Hepatic stellate cell (primary cell): ENCODE results near the gene MBNL2.
"Not testable (repeated sequence)": the region's sequence is repeated elsewhere in the genome, so short reads cannot be mapped to it uniquely, and the experiment has no call there.

ENCODE experiments used
- DNase-seq: peaks from one replicate; pipeline ENCODE4 v3.0.0; 2011; ENCODE audit warnings: low spot score

MBNL2 gene

DNA sequence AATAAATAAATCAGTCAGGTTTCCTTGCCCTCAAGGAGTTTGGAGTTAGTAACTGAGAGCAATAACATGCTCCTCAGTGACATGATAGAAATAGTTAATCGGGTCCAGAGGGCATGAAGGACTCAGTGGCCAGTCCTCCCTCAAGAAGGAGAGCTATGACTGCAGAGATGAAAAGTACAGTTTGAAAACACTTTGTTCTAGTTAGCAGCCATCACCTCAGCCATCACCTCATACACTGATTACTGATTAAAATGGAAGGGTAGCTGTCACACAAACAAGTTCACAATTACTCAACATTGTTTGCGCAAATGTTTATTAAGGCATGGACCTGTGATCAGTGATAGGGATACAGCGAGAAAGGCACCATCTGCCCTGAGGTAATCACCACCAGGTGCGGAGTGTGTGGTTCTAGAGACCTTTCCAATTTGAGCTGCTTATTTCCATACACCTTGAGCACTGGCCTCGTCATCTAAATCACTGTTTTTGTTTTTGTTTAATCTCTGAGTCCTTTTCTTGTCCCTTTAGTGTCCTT lies 126.5 kb downstream of the MBNL2 start:
- DNase-seq: no peak

DNA sequence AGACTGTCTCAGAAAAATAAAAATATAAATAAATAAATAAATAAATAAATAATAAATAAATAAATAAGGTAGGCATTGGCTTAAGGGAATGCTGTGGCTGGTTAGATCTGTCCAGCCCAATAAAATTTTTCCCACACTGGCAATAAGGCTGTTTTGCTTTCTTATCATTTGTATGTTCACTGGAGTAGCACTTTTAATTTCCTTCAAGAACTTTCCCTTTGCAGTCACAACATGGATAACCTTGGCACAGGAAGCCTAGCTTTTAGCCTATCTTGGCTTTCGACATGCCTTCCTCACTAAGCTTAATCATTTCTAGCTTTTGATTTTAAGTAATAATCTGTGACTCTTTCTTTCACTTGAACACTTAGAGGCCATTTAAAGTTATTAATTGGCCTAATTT lies 129.9 kb downstream of the MBNL2 start:
- not testable (repeated sequence) for DNase-seq

DNA sequence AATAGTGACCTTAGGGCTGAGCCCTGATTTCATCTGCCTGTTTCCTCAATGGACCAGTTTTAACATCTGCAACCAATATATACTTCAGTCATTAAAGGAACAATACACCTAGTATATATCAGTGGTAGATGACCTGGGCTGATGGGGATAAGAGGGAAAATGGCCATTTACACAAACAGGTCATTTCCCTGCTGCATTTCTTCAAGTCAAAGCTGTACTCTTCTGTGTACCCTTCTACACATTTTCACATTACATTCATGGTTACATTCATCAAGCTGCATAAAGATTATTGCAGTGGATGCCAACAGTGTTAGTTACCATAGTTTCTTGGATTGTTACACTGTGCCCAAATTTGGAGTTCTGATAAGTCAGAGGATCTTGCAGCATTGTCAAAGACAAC lies 130.7 kb downstream of the MBNL2 start:
- no peak for DNase-seq

DNA sequence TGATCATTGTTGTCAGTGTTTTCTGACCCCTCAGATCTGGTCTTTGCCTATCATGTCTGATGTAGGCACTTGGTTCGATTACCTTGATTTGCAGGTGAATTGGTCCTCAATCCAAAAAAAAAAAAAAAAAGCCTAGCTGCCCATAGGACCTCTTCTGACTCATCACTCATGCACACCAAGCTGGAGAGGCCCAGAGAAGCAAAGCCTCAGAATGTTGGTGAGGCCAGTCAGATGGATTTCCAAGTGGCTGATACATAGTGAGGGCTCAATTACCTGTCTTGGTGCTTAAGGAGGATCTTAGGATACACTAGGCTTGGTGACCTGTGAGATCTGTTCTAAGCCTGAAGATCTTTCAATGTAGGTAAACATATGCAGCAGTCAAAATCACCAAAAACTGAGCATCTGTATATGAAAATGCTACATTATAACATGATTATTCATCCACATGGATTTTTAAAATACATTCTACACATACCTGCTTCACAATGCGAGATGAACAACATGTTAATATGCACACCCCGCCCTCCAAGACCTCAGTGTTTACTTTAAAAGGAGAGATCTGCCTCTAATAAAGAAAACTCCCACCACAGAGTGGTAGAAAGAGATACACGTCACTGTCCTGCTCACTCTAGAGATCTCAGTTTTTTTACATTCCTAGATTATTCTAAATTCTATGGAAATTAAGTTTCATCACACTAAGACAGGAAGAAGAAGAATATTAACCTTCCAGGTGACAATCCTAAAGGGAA lies 132.0 kb downstream of the MBNL2 start:
- peak; percentile 24 for DNase-seq

DNA sequence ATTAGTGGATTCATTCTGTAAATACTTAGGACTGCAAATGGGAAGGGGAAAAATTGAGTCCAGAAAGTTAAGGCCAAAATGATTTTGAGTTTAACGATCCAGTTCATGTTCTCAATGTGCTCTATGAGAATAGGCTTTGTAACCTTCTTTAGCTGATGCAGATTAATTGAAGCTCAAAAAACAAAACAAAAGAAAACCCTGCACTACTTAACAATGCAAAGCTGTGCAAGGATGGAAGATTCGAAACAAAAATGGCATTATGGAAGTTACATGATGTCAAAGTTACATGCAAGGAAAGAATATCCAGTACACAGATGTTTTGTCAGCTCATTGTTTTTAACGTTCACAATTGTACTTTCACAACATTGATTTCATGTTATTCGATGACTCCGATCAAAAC lies 132.7 kb downstream of the MBNL2 start:
- DNase-seq: no peak

DNA sequence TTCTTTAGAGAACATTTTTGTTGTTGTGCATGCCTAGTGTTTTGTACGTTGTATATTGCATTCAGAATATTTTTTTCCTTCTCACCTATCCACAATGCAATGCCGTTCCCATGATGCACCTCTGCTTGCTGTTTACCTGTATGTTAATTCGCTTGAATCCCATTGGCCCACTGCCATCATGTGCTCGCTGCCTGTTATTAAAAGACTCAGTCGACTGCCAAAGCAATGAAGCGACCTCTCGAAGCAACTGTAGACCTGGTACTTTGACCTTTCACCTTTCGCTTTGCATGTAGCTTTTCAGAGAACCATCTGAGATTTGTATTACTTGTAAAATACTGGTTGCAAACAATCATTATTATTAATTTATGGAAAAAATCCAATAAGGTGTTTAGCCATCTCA lies 134.5 kb downstream of the MBNL2 start:
- no peak for DNase-seq

DNA sequence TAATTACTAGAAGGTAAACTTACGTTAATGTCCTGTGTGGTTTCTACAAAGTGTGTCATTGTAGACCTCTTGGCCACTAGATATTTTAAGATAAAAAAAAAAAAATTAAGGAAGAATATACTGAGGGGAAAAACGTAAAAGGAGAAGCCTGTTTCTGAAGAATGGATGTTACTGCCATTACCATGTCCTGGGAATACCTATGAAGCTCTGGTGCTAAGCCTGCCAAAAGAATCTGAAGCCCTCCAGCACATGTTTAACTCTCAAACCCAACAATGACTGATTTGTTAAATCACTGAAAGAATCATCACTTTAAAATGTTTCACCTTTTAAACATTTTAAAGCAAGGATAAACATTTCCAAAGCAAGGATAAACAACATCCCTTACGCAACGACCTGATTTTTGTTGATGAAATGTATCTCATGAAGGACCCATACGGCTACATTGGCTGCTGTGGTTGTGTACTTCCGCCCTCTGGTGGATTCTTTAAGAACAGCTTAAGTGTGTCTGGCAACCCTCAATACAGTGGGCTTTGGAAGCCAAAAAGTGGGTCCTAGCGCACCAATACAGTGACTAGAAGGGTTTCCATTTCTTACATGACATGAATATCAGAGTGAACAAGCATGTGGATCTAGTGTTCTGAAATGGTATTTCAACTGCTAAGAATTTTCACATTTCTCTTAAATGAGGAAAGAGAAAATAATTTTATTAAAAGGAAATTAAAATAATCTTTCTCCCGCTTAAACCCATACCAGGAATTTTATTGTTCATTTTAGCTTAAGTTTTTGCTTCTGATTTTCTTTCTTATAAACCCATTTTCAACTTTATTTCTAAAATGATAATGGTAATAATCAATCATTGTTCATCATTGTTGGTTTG lies 137.3 kb downstream of the MBNL2 start:
- peak; percentile 41 for DNase-seq

DNA sequence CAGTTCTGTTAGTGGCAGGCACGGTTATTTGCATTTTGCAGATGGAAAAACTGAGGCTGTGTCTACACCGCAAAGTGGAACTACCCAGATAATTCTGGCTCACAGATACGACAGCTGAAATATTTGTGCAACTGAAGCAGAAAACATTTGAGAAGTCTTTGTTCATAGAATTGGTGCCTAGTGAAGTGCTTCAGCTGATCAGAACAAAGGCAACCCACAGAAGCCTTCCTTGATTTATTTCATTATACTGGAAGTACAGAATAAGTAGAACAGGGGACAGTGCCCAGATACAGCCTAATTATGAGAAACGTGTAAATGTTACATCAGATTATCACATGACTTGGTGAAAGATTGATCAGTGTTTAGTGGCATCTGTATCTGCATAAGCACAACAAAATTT lies 138.5 kb downstream of the MBNL2 start:
- no peak for DNase-seq

DNA sequence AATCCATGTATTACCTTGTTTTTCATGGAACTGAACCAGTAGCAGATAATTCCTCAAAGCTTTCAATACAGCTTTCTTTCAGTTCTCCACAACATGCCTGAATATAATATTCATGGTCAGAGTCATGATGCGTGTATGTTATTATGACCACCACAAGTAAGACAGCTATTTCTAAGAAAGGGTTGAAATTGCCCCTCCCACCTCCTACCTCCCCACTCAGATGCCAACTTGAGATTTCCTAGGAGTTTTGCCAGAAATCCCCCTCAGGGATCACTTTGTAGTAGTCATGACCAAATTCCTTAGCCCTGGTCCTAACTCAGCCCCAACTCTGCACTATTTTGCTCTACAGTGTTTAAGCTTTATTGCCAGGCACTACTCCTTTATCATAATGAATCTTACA lies 141.9 kb downstream of the MBNL2 start:
- no peak for DNase-seq

DNA sequence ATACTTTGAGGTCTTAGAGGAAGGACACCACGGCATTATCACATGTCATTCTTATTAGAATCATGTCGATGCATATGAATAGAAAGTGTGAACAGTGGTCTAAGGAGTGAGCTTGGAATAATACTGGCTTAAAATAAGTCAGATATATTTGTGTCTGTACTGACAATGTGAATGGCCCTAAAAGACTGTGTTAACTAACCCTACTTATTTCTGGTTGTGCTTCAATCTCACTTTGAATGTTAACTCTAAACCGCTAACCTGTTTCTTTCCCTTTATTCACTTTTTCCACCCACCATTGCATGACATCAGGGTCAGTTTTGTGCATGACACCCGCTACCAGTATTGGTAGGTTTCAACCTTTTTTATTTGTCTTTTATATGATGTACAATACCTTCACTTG lies 142.7 kb downstream of the MBNL2 start:
- no peak for DNase-seq

DNA sequence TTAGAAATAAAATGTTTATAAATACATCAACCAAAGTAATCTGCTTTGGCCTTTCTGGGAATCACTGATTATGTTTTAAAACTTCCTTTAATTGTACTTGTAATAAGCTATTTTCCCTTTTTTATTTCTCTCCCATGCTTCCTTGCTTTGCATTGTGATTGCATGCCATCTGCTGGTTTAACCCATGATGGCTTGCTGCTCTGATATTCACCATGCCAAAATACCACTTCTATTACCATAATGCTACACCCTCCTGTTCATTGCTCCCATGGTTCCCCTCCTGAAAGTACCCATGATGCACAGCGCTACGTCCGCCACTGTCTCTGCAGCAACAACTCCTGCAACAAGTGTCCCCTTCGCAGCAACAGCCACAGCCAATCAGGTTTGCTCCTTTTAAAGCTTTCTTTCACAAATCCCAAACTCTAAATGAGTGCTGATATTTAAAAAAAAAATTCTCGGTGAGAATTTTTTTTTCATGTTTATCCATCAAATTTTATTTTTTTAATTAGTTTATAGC lies 144.1 kb downstream of the MBNL2 start:
- DNase-seq: no peak

DNA sequence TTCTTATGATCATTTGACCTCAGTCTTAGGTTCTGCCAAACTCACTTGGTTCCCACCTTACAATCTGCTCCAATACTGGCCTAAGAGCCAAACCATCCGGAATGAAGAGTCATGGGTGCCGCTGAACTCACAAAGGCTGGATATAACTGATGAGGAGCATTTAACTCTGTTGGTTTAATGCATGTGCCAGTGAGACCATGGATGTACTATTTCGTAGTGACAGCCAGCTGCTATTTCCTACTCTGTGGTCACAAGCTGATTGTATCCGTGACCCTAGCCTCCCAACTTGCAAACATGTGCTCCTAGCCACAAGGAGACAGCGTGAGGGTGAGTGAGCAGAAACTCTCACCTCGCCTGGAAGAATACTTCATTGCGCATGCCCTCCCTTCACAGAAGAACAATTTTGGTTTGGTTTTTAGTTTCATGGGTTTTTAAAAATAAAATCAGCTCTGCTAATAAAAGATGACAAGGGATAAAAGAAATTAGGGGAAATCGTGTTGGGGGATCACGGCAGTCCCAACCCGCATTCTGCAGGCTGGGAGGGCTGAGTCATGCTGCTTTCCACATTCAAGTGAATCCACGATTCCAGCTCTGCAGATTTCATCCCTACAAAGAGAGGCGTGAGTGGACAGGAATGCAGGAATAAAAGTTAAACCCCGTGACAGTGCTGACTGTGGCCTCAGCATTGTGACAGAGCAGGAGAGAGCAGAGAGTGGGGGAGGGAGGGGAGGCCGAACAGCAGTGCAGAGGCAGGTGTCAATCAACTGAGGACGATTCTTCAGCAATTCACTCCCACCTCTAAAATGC lies 145.1 kb downstream of the MBNL2 start:
- DNase-seq: peak; percentile 71

DNA sequence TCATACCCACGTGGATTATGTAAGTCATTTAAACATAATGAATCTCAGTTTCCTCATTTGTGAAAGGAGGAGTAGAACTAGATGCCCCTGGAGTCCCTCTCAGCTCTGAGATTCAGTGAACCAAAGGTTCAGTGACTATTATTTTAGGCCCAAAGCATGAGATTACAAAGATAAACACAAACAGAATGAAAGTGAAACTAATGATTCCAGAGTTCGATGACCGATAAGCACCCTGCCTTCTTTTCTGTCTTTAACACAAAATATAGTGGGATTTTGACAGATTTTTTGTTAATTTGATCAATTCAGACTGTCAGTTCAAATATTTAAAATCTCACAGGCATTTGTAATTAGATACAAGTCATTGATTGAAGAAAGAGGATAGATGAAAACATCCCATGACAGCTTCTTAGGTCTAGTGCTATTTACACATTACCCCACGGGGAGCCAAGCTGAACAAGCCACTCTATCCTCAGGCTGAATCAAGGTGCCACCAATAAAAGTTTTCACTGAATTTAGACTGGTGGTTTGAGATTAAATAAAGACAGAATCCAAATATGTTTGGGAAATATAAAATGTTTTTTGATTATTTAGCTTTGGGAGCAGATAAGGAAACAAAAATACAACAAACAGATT lies 147.2 kb downstream of the MBNL2 start:
- DNase-seq: peak; percentile 16

DNA sequence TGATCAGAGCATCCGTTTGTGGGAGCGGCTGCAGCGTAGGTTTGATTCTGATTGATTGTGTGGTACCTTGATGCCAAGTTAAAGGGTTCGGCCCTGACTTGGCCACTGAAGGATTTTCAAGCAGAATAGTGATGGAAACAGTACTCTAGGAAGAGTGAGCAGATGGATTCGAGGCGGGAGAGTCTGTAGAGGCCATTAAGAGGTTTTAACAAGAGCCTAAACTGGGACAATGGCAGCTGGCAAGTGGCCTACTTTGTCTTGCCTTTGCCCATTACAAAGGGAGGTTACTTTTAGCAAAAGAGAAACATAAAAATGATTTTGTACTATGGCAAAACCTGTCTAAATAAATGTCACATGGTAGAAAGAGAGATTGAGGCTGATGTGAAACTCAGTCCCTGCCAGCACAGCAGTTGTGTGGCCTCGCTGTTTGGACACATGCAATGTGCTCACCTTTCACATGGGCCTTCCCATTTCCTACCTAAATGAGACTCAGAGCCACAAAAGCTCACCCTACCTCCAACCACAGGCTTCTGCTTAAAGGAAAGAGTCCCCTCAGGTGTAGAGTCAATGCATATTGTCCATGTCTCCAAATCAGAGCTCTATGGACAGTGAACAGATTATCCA lies 149.5 kb downstream of the MBNL2 start:
- DNase-seq: no peak

DNA sequence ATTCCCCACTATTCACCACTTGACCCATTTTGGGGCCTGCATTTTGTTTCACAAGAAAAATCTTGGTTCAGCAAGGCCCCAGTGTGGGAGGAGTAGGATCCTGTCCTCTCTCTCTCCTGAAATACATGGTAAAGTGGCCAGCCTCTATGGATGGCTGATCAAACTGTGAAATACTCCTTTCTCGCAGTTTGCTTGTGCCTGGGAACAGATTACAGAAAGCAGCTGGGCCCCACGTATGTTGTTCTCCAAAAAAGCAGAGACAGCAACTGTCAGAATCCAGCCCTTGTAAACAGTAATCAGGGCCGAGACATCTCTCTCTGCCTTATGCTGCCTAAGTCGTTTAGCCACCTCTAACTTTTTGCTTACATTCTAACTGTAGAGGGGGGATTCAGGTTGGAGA lies 150.8 kb downstream of the MBNL2 start:
- no peak for DNase-seq

DNA sequence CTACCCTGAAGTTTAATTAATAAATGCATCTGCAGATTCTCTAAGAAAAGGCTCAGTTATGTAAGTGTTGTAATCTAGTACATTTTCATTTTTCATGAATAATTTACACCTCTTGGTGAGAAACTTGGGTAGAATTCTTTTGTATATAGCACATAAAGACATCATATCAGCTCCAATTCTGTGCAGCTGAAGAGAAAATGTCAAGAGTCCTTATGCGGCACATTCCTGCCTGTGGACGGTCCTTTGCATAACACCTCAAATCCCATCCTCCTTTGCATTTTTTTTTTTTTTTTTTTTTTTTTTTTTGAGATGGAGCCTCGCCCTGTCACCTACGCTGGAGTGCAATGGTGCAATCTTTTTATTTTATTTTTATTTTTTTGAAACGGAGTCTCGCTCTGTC lies 151.7 kb downstream of the MBNL2 start:
- DNase-seq: no peak

DNA sequence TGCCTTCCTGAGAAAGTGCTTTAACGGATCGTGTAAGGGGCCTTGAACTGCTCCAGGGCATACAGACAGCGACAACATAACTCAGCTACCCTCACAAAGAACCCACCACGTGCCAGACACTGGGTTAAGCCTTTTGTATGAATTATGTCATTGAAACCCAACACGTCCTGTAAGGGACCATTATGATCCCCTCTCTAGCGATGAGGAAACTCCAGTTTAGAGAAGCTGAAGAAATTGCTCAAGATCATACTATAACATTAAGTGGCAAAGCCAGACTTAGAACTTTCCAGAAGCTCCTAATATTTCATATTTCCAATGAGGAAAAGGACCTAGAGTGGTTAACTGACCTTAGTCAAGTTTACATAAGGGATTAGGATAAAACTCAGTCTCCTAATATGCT lies 154.8 kb downstream of the MBNL2 start:
- DNase-seq: no peak

DNA sequence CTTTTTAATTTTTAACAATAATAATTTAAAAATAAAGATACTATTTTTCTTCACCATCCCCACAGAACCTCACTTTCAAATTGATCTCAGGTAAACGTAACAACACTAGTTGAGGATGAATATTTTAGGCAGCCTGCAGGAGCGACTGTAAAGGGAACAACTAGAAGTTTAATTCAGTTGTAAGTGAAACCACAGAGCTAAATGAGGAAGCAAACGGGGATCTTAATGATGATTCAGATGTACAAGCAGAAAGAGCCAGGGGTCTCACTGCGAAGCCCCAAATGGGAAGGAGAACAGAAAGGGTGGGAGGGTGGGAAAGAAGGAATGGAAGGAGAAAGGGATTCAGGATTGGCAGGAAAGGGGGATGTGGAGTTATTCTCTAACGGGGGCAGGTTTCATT lies 157.3 kb downstream of the MBNL2 start:
- no peak for DNase-seq

DNA sequence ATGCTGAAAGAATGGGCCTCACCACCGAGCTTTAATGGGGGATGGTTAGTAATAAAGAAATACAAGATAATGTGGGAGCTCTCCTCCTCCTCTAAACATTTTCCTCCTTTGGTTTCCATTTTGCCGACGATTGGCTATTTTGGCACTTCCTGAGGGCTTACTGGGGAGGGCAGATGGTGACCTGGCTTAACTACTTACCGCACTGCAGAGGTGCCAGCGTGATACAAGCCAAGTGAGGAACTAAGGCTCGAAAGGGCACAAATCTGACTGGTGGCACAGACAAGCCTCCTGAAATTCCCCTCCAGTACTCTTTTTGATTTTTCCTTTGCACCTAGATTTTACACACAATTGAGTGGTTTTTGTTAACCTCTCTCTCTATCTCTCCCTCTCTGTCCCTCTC lies 158.6 kb downstream of the MBNL2 start:
- no peak for DNase-seq

DNA sequence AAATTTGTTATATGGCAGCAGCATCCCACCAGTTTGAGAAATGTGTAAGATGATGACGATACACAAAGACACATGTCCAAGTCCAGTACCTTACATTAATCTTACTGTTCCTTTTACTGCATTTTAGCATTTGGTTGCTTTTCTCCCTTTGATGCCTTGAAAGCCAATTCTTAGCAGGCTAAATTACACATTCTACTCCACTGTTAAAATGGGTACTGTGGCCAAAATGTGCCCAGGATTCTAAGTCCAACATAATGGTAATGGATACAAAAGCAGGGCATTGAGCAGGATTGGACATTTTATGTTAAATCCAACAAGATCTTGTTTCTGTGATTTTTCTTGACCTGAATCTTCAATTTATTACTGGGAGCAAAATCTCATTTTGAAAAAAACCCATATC lies 159.1 kb downstream of the MBNL2 start:
- no peak for DNase-seq

DNA sequence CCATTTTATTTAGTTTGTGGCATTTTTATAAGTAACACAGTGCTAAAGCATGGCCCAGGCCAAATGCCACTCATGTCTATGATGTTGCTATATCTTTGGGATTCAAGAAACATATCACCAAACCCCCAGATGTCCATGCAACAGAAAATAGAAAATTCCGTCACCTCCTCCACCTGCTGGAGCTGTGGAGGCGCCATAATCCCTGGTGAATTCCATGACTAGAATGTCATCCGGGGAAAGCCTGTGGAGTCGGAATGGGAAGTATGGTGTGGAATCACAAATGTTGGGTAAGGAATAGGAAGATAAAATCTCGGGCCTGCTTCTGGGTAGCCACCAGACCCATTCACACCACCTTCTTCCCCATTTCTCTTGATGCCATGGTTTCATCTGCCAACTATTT lies 160.1 kb downstream of the MBNL2 start:
- DNase-seq: no peak
